Hepatocyte (in vitro differentiated cells): ENCODE results near the gene FAM111A.

Experiments
- CTCF ChIP-seq: fragments of 200-600 bp; sonication (generic); IDR thresholded peaks from 2 replicates; pipeline ENCODE4 v1.5.1; 2016; ENCODE audit warnings: antibody characterized with exemption, mild to moderate bottlenecking; ENCODE audit not compliant: poor library complexity
- EZH2 ChIP-seq: fragments of 200-600 bp; sonication (generic); IDR thresholded peaks from 2 replicates; pipeline ENCODE4 v1.6.1; 2016; ENCODE audit warnings: antibody characterized with exemption, mild to moderate bottlenecking, borderline replicate concordance
- EZH2phosphoT487 ChIP-seq: fragments of 200-600 bp; sonication (generic); IDR thresholded peaks from one replicate; pipeline ENCODE4 v1.6.1; 2018; ENCODE audit warnings: antibody characterized with exemption, mild to moderate bottlenecking, low read depth, moderate library complexity; ENCODE audit not compliant: unreplicated experiment, severe bottlenecking

GRCh38 chr11:59142530-59143507 lies at the start of gene FAM111A:
- TF ChIP-seq CTCF (peak; percentile 51), EZH2 (no peak), EZH2phosphoT487 (no peak)
